Parathyroid adenoma (tissue), 2 donors: Measurements from ENCODE around the gene VAMP7.
"Not testable (repeated sequence)": the region's sequence is repeated elsewhere in the genome, so short reads cannot be mapped to it uniquely, and the experiment has no call there.

ENCODE experiments used
- H2AFZ ChIP-seq: fragments of 300-600 bp; sonication (generic); one replicate; pipeline ENCODE4 v1.7.0; 2017; ENCODE audit warnings: antibody characterized with exemption, mild to moderate bottlenecking
- H3K27ac ChIP-seq: fragments of 300-600 bp; sonication (generic); one replicate; pipeline ENCODE4 v1.7.0; 2017
- H3K27me3 ChIP-seq: fragments of 300-600 bp; sonication (generic); one replicate; pipeline ENCODE4 v1.7.0; 2017; ENCODE audit warnings: low read length; ENCODE audit not compliant: control insufficient read depth, insufficient read depth
- H3K36me3 ChIP-seq: fragments of 300-600 bp; sonication (generic); one replicate; pipeline ENCODE4 v1.7.0; 2017; ENCODE audit warnings: low read length; ENCODE audit not compliant: control insufficient read depth, insufficient read depth
- H3K4me1 ChIP-seq: fragments of 300-600 bp; sonication (generic); one replicate; pipeline ENCODE4 v1.7.0; 2017; ENCODE audit warnings: control low read depth
- H3K4me2 ChIP-seq: fragments of 300-600 bp; sonication (generic); one replicate; pipeline ENCODE4 v1.7.0; 2017; ENCODE audit warnings: low read length
- H3K4me3 ChIP-seq: fragments of 300-600 bp; sonication (generic); one replicate; pipeline ENCODE4 v1.7.0; 2017; ENCODE audit warnings: low read depth, low read length
- H3K79me2 ChIP-seq: fragments of 300-600 bp; sonication (generic); one replicate; pipeline ENCODE4 v1.7.0; 2017; ENCODE audit warnings: control low read depth
- H3K9ac ChIP-seq: fragments of 300-600 bp; sonication (generic); one replicate; pipeline ENCODE4 v1.7.0; 2017; ENCODE audit warnings: mild to moderate bottlenecking
- H3K9me3 ChIP-seq: fragments of 300-600 bp; sonication (generic); one replicate; pipeline ENCODE4 v1.7.0; 2017; ENCODE audit warnings: low read length; ENCODE audit not compliant: control insufficient read depth
- TF ChIP-seq, protein P1 (sequence below): fragments of 300-600 bp; sonication (generic); IDR thresholded peaks from one replicate; pipeline ENCODE4 v1.7.0; 2017; ENCODE audit warnings: antibody characterized with exemption, mild to moderate bottlenecking
- donor health status: primary hyperparathyroidism.

VAMP7 gene

GRCh38 chrX:155985208-155985607 lies 104.1 kb downstream of the VAMP7 start:
- no peaks in the 10 kb centered on the region for H3K79me2 ChIP-seq
- H3K4me1 ChIP-seq, result no peaks in the 10 kb centered on the region
- no peak overlapping the region for H3K9ac ChIP-seq
- H3K4me2 ChIP-seq, result no peak overlapping the region
- TF ChIP-seq, protein P1, sequence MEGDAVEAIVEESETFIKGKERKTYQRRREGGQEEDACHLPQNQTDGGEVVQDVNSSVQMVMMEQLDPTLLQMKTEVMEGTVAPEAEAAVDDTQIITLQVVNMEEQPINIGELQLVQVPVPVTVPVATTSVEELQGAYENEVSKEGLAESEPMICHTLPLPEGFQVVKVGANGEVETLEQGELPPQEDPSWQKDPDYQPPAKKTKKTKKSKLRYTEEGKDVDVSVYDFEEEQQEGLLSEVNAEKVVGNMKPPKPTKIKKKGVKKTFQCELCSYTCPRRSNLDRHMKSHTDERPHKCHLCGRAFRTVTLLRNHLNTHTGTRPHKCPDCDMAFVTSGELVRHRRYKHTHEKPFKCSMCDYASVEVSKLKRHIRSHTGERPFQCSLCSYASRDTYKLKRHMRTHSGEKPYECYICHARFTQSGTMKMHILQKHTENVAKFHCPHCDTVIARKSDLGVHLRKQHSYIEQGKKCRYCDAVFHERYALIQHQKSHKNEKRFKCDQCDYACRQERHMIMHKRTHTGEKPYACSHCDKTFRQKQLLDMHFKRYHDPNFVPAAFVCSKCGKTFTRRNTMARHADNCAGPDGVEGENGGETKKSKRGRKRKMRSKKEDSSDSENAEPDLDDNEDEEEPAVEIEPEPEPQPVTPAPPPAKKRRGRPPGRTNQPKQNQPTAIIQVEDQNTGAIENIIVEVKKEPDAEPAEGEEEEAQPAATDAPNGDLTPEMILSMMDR, result no peak
- no peak overlapping the region for H3K27ac ChIP-seq
- no peak overlapping the region for H2AFZ ChIP-seq
- no peak overlapping the region for H3K4me3 ChIP-seq
- no peaks in the 10 kb centered on the region for H3K36me3 ChIP-seq
- no peaks in the 10 kb centered on the region for H3K9me3 ChIP-seq
- H3K27me3 ChIP-seq, result no peaks in the 10 kb centered on the region

DNA sequence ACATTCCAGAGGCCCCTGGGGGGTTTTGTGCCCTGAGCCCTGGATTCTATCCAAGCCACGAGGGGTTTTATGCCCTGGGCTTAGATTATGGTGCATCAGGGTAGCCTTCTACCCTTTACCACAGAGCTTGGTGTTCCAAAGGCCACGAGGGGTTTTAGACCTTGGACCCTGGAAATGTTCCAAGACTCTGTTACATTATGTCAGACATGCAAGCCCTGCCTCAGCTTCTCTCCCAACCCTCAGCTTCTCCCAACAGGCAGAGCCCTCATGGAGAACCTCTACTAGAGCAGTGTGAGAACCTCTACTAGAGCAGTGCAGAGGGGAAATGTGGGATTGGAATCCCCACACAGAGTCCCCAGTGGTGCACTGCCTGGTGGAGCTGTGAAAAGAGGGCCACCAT lies 105.8 kb downstream of the VAMP7 start:
- H3K79me2 ChIP-seq, H3K27ac ChIP-seq, H3K27me3 ChIP-seq, H3K36me3 ChIP-seq, H3K4me3 ChIP-seq, H3K4me2 ChIP-seq, H3K4me1 ChIP-seq, H2AFZ ChIP-seq, H3K9ac ChIP-seq, H3K9me3 ChIP-seq: not testable (repeated sequence)

DNA sequence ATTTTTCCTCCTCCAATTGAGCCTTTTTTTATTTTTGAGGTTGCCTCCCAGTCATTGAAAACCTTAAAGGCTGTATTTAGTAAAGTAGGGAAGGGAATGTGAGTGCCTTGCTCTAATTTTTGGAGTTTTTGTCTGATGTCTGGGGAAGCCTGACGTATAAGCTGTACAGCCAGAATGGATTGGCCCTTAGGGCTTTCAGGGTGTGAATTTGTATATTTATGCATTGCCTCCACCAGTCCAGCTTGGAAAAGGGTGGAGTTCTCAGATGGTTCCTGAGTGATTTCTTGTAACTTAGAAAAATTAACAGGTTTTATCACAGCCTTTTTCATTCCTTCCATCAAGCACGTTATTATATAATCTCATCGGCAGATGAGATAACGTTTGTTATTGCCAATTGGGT lies 107.7 kb downstream of the VAMP7 start:
- no peak overlapping the region for H3K9ac ChIP-seq
- H3K79me2 ChIP-seq, result no peaks in the 10 kb centered on the region
- H3K4me3 ChIP-seq, result no peak overlapping the region
- no peak overlapping the region for H3K27ac ChIP-seq
- H2AFZ ChIP-seq, result no peak overlapping the region
- TF ChIP-seq, protein P1, result no peak
- H3K27me3 ChIP-seq, result no peaks in the 10 kb centered on the region
- H3K4me2 ChIP-seq, result no peak overlapping the region
- H3K36me3 ChIP-seq, result no peaks in the 10 kb centered on the region
- H3K4me1 ChIP-seq, result no peaks in the 10 kb centered on the region
- no peaks in the 10 kb centered on the region for H3K9me3 ChIP-seq
